T follicular helper cell (primary cell): Measurements from ENCODE around the gene MOSPD3.
A peak's percentile ranks its signal among the peaks of the same experiment; 100 is the strongest.
"Not testable (repeated sequence)": the region's sequence is repeated elsewhere in the genome, so short reads cannot be mapped to it uniquely, and the experiment has no call there.

Experiments
- DNase-seq: peaks from one replicate; pipeline ENCODE4 v3.0.0-alpha.2; 2020; ENCODE audit warnings: low read depth
- total RNA-seq, 2 experiments: gene quantifications; one replicate each; lab custom pipeline; 2026; lab: John Stamatoyannopoulos, UW

Gene MOSPD3, protein sequence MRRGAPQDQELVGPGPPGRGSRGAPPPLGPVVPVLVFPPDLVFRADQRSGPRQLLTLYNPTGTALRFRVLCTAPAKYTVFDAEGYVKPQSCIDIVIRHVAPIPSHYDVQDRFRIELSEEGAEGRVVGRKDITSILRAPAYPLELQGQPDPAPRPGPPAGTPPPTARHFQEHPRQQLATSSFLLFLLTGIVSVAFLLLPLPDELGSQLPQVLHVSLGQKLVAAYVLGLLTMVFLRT
- total RNA-seq = 1.1 to 6.8 reads per million in 2 experiments

DNA sequence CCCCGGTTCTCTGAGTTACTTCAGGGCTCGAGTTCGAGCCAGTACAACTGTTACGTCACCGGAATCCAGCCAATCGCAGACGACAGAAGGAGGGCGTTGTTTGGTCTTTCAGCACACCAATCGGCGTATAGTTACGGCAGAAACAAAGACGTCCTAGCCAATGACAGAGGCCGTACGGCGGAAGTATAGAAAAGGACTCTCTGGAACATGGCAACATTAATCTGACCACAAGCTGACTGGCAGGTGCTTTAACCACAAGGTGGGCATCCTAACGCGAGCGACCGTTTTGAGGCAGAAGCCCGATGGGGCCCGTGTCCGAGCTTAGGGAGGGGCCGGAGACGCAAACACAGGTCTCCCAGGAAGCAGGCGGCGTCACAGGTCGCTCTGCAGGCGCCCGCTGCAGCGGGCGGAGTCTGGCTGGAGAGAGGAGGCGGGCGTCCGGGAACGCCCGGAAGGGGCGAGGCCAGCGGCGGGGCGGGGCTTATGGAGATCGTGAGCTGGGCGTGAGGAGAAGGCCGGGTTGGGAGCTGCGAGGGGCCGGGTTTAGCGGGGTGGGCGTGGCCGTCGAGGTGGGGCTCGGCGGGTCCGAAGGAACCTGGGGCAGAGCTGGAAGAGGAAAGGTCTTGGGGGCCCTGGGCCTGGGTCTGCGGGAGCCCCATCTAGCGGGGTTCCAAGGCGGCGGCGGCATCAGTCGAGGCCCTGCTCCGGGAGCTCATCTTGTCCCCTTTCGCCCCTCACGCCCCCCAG, at the start of gene MOSPD3:
MOSPD3 (plus strand) TSS at position 558 of the 747 bp plus-strand sequence. CDS start 252 bp downstream, outside the sequence.
- DNase-seq = peak; percentile 96

DNA sequence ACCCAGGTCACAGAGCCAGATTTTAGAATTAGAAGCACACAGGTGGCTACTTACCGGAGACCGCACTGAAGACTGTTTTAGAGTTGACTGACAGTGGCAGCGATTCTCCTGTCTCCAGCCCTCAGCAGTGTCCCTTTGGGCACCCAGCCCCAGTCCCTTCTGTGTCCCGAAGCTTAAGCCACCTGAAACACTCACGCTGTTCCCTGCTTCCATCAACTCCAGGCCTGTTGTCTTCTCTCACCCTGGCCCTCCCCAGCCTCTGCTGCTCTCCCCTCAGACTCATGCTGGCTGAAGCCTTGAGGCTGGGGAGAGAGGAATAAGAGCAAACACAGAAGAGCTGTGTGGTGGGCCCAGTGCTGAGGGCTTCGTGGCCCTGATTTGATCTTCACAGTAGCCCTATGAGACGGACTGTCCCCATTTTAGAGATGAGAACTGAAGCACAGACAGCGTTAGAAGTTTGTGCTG, 49.2 kb upstream of the MOSPD3 start:
- no peak for DNase-seq

DNA sequence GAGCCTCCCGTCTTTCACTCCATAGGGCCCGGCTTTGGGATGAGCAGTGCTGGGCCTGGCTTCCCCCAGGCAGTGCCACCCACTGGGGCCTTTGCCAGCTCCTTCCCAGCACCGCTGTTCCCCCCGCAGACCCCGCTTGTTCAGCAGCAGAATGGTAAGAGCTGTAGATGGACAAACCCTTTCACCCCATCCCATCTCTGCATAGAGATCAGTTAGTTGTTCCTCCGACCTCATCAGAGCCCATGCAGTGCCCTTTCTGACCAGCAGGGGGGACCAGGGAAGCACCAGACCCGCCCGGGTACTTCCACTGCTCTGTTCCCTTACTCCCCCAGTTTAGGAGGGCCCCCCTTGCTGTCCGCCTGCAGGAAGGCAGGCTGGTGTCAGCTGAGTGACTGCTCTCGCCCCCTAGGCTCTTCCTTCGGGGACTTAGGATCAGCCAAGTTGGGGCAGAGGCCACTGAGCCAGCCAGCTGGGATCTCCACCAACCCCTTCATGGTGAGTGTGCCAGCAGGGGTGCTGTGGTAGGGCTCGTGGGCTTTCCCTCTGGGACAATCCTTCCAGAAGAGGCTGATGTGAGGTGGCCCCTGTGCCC, 48.4 kb upstream of the MOSPD3 start:
- DNase-seq = peak; percentile 73

DNA sequence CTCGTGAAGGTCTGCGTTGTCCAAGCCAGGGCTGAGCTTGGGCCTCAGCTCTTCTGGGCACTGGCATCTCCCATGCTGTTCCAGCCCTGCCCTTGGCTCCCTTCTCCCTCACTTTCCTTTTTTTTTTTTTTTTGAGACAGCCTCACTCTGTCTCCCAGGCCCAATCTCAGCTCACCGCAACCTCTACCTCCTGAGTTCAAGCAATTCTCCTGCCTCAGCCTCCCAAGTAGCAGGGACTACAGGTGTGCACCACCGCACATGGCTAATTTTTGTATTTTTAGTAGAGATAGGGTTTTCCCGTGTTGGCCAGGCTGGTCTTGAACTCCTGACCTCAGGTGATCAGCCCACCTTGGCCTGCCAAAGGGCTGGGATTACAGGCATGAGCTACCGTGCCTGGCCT, 47.9 kb upstream of the MOSPD3 start:
- DNase-seq = not testable (repeated sequence)

DNA sequence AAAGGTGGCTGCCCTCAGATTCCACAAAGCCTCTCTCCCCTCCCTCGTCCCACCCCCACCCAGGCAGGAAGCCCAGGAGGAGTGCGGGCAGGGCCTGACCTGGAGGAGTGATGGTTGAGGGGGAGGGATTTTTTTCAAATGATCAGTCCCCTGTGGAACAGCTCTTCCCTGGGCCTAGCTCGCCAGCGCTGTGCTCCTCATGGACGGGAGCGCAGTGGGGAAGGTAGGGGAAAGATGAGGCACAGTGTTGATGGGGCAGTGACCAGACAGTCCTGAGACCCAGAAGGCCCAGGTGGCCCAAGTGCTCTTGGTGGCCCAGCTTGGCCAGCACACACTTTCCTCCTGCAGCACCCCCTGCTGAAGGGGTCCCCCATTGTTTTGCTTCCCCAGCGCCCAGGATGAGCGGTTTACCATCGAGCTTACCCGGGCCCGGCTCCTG, 47.2 kb upstream of the MOSPD3 start:
- no peak for DNase-seq

DNA sequence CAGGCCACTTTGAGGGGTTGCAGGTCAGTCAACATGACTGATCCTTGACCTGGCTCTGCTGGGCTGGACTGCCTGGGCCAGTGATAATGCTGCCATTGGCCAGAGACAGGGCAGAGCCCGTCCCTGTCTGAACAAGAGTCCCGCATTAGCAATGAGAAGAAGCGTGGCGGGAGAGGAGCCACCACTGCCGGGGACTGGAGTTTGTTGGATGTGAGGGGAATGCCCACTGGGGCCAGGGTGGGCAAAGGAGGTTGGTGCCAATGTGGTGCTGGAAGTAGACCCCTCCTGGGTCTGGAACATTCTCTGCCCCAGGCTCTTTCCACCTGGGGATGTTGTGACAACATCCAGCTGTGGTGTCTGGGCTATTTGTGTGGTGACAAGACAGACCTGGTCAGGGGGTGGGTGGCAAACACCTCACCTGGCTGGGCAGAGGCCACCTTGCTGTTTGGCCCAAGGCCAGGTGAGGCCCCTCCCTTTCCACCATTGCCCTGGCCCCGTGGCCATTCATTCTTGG, 46.3 kb upstream of the MOSPD3 start:
- no peak for DNase-seq

DNA sequence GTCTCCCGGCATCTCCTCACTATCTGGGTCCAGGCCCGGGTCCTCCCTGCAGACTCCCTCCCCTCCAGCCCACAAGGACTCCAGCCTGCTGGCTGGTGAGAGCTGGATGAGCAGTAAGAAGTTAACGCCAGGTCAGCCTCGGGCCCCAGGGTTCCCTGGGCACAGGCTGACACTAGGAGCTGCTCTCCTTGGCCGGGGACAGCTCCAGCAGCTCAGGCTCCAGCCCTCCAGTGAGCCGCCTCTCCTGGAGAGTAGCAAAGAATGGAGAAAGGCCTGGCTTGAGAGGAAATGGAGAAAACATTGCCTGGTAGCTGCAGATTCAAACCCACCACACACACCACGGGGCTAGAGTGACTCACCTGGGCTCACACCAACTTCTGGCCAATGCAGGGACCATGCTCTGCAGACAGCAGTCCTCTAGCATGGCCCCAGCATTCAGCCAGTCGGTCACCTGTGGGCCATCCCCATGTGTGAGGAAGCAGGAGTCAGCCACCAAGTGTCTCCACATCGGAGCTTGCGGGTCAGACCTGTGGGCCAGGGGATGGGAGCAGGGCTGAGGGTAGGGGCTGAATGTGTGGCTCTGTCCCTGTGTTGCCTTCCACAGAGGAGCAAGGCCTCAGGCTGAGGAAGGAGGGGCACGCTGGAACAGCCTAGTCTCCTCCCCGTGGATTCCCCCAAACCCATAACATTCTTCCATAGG, 45.2 kb upstream of the MOSPD3 start:
- no peak for DNase-seq

DNA sequence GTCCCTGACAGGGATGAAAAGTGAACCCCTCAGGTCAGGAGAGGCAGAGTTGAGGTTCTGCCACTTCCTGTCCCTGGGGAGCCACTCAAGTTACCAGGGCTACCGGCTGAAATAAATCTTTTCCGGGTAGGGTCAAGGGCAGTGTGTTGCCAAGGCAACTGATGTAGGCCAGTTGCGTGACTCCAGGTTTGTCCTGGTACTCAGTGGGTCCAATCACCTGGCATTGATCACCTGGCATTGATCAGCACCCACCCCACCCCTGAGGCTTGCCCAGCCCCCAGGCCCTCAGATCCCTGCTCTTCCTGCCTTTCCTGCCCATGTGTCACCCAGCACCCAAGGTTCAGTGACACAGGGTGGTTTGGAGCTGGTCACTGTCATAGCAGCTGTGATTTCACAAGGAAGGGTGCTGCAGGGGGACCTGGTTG, 44.6 kb upstream of the MOSPD3 start:
- DNase-seq = no peak

DNA sequence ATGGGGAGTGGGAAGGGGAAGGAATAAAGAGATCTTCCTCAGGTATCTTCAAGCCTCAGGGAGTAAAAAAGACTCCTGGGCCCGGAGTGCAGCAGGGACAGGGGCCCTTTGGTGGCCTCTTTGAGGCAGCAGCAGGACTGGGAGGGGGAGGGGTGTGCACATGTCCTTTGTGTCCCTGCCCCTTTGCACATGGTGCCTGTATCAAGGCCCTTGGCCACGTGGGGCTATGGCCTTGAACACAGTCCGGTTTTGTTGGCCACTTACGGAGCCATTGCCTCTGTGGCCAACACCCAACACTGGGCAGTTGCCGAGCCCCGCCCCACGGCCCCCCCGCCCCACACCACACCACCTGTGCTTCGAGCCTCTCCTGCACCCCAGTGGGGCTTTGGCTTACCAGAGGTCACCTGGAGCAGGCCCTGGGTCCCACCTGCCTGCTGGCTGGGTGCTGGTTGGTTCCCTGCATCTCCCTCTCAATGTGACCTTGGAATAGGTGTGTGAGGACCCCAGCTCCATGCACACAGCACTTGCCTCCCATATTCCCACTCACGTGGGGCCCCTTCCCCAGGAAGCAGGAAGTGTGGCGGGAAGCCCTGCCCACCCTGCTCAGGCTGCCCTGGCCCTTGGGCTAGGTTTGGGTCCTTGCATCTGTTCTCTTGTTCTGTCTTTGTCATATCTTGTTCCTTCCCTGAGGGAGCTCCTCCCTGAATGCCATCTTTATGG, 44.0 kb upstream of the MOSPD3 start:
- no peak for DNase-seq

DNA sequence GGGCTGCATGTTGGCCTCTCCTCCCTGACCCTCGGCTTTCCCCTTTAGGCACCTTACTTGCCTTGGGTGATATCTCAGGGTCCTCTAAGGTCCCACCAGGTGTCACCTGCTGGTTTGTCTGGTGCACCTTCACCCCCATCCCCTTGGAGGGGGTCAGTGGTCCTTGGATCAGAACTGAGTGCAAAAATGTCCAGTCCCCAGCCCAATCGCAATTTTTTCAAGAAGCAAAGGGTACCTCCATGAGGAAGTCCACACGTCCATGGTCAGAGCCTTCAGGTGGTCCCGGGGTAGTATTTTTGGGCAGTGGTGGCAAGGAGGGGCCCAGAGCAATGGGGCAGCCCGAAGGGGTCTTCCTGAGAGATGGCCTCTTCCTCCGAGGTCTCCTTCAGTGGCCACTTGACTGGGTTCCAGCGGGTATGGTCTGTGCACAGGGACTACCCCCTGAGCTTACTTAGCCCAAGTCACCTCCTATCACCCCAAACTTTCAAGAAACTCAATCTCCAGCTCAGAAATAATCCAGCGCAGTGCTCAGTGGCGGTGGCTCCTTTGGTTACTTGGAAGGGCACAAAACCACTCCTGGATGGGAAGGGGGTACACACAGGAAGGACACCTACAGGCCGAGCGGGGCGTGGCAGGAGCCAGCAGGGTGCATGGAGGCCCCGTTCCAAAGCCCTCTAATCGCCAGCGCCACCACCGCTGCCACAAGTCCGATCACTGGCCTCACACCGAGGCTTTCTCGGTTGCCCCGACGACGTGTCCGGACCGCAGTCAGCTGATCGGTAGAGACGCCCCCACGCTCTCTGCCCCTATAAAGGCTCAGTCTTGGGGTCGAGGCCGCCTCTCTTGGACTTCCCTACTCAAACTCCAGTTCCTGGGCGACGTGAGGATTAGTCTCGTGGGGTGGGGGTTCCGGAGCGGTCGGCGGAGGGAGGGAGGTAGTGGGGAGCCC, 43.2 kb upstream of the MOSPD3 start:
- DNase-seq = peak; percentile 33

DNA sequence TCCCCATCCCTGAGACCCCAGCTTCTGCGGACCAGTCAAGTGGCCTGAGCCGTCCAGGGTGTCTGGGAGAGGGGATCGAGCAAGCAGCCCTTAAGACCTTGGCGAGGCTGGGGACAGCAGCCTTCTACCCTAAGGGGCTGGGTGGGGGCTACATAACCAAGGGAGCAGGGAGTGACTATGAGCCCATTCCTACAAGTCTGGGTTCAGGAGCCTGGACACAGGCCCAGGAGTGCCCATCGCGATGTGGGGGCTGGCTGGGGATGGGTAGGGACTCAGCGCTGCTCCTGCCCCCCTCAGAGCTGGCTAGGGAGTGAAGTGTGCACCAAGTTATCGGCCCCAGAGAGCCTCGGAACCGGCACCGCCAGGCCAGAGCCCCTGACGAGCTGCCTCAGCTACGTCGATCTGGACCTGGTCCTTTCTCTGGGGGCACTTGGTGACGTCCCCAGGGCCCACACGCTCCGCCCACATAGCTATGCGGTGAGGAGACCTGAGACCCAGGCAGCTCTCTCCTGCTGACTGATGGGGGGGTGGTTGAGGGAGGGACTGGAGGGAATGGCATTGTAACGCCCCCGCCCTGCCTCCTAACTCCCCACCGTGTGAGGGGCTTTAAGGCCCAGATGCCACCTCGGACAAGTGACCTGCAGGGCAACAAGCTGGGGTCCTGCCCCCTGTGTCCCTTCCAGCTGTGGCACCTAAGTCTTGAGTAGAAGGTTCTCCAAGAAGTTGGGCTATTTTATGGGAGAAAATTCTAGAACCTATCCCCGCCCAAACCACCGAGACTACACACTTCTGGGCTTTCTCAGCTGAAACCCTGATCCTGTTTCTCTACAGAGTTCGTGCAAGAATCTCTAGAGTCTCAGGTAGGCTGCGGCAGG, 41.1 kb upstream of the MOSPD3 start:
- DNase-seq = no peak

DNA sequence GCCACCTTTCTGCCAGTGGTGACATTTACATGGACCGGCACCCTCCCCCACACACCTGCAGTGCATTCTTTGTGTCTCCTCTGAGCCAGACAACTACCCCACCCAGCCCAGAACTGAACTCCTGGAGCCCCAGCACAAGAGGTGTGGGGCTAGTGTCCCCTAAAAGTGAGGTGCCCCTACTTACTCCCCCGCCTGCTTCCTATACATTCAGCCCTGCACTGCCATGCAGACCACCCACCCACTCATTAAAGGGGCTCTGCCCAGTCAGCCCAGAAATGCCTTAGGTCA, 40.6 kb upstream of the MOSPD3 start:
- DNase-seq = no peak

DNA sequence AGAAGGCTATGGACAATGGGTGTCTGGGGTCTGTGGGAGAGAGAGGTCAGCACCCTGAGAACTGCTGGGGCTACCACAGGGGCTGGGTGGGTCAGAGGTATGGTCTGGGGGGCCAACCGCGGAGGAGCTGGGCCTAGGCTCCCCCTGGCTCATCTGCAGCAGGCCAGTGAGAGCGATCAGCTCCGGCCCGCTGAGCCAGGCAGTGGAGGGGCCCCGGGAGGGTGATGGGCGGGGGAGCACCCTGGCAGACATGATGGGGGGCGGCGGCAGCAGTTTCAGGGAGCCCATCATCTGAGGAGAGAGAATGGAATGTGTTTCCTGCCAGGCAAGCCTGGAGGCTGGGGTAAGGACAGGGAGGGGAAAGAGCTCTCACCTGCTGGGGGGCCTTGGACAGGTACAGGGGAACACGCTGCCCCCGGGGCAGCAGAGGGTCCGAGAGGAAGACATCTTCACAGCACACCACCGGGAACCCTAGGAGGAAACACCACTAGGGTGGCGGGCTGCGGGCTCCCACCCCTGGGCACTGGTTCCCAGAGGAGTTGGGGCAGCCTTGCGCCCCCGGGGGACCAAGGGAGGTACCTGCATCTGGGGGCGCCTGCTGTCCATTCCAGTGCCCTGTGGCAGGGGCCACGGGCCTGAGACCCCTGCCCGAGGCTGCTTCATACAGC, 39.9 kb upstream of the MOSPD3 start:
- no peak for DNase-seq

DNA sequence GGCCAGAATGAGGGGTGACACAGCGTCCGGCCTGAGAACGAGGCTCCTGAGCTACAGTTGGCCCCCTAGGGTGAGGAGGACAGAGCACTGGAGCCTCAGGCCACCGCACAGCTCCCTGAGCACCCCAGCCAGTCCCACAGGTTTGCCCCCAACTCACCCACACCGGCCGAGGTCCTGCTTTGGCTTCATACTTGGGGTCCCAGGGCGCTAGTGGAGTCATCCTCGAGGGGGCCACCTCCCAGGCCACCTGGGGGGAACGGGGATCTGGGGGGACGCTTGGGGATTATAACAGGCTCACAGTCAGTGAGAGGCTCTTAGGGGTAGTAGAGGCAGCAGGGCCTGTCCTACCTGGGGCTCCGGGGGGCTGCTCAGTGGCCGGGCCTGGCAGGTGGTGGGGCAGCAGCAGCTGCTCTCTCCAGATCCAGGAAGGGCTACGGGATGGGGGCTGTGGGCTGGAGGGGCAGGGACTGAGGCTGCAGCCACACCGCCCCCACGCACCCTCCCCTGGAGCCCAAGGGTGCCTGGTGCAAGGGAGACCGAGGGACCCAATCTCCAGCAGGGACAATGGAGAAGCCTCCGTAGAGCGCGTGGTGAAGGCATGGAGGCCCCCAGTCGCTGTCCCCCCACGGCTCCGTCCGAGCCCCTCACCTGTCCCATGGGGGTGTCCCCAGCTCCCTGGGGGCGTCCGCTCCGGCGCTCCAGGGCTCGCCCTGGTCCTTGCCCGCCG, 39.2 kb upstream of the MOSPD3 start:
- no peak for DNase-seq

DNA sequence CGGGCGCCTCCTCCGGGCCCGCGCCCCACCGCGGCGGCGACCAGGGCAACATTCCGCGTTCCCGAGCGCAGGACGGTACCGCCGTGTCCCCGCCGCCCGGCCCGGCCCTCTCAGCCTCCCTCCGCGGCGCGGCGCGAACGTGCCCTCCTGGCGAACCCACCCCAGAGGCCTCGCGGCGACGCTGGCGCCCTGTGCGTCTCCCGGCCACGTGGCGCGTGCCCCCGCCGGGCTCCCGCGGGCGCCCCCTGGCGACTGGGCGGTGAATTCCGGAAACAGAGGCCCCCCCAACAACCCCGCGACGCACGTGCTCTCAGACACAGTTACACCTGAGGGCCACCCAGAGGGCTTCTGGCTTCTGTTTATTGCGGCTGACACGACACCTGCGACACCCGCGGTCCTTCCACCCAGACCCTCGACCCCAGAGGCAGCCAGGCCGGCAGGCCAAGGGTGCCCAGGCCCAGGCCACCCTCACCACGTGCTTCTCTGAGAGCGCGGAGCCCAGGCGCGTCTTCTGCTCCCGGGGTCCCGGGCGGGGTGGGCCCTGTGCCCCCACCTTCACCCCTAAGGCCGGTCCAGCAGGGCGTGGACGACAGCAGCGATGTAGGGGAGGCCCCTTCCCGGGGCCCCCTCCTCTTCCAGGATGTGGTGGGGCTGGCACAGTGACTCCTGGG, 38.5 kb upstream of the MOSPD3 start, which contains the start of gene SAP25:
SAP25 (minus strand) TSS at position 210 of the 671 bp plus-strand sequence; CDS start at position 52, 158 bp downstream.
- DNase-seq = no peak

DNA sequence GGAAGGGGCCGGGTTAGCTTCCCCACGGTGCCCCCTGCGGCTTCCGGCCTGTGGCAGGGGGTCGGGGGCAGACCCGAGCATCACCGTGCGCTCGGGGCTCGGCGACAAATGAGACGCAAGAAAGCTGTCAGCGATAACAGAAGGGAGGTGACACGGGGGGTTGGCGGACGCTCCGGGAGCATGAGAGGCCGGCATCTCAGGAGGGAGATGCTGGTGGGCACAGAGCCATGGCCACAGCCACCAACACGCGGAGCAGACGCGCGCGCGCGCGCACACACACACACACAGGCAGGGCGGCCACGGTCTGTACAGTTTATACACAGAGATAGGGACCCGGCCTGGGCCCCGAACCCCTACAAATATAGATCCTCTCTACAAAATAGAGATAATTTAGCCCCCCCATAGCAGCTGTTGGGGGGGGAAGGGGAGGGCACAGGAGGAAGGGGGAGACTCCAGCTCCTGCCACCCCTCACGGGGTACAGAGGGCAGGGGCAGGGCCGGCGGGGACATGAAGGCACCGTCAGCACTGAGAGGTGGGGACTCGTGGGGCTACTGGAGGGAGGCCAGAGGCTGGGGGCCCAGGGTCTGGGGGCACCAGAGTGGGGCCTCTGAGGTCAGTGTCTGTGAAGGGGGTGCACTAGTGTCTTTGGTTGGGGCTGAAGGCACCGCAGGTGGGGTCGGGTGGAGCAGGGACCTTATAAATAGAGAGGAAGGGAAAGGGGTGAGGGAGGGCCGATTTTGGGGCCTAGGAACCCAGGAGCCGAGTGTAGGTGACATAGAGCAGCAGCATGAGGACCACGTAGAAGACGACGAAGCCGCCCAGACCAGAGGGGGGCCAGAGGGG, 37.8 kb upstream of the MOSPD3 start:
- DNase-seq = no peak
